Common myeloid progenitor, CD34-positive (primary cell): ENCODE measurements around the gene SARM1.

Experiments
- CTCF ChIA-PET: fragments of 350-600 bp; sonication (Branson Sonifier 250); formaldehyde crosslinking; loops from one replicate; lab custom pipeline; 2021; ENCODE audit warnings: antibody characterized with exemption; lab: Charles Lee
- POLR2A ChIA-PET: fragments of 350-600 bp; sonication (Branson Sonifier 250); formaldehyde crosslinking; loops from one replicate; lab custom pipeline; 2021; ENCODE audit warnings: antibody characterized with exemption; lab: Charles Lee
- DNase-seq, 3 donors: peaks; one replicate each; pipeline versions ENCODE4 v3.0.0 to v3.0.0-alpha.2; 2013
- H3K27ac ChIP-seq, 2 experiments: 1 replicate in 1 of 2; 2 replicates in 1 of 2; pipeline ENCODE4 v1.7.0; 2013; ENCODE audit warnings: inconsistent platforms in 2 of 2, low read length in 2 of 2, mild to moderate bottlenecking in 2 of 2, low read depth in 1 of 2, moderate library complexity in 1 of 2; ENCODE audit not compliant: severe bottlenecking in 2 of 2, insufficient read depth in 1 of 2, poor library complexity in 1 of 2
- H3K27me3 ChIP-seq, 5 experiments: replicated peaks in 2 of 5; 1 replicate in 3 of 5; 2 replicates in 2 of 5; pipeline versions ENCODE4 v1.6.1 to v1.7.0; 2013; ENCODE audit warnings: low read length in 4 of 5, mild to moderate bottlenecking in 2 of 5, moderate library complexity in 2 of 5, inconsistent platforms in 1 of 5; ENCODE audit not compliant: insufficient read depth in 5 of 5, control insufficient read depth in 4 of 5
- H3K36me3 ChIP-seq, 4 experiments: 1 replicate in 2 of 4; 2 replicates in 2 of 4; pipeline versions ENCODE4 v1.6.1 to v1.7.0; 2013; ENCODE audit warnings: low read length in 3 of 4, control low read depth in 1 of 4, mild to moderate bottlenecking in 1 of 4; ENCODE audit not compliant: control insufficient read depth in 4 of 4, insufficient read depth in 4 of 4
- H3K4me1 ChIP-seq, 4 experiments: 1 replicate in 3 of 4; 2 replicates in 1 of 4; pipeline versions ENCODE4 v1.6.1 to v1.7.1; 2013; ENCODE audit warnings: low read length in 3 of 4, mild to moderate bottlenecking in 3 of 4, control low read depth in 1 of 4, inconsistent platforms in 1 of 4, moderate library complexity in 1 of 4; ENCODE audit not compliant: control insufficient read depth in 4 of 4, insufficient read depth in 4 of 4; ENCODE audit errors: control extremely low read depth in 1 of 4
- H3K4me3 ChIP-seq, 7 experiments: 1 replicate in 4 of 7; 2 replicates in 3 of 7; pipeline versions ENCODE4 v1.5.1 to v1.7.0; 2013; ENCODE audit warnings: mild to moderate bottlenecking in 7 of 7, low read length in 6 of 7, moderate library complexity in 6 of 7, inconsistent platforms in 2 of 7, low read depth in 2 of 7, control low read depth in 1 of 7; ENCODE audit not compliant: insufficient read depth in 4 of 7, control insufficient read depth in 1 of 7; ENCODE audit errors: extremely low read depth in 1 of 7
- H3K9me3 ChIP-seq, 5 experiments: 1 replicate in 4 of 5; 2 replicates in 1 of 5; pipeline versions ENCODE4 v1.6.1 to v1.7.1; 2013; ENCODE audit warnings: low read length in 4 of 5, mild to moderate bottlenecking in 2 of 5, inconsistent platforms in 1 of 5, low read depth in 1 of 5, moderate library complexity in 1 of 5; ENCODE audit not compliant: control insufficient read depth in 4 of 5, insufficient read depth in 2 of 5; ENCODE audit errors: control extremely low read depth in 1 of 5
- WGBS: methylation state at CpG from one replicate; pipeline ENCODE4 v1.1.5; 2013; ENCODE audit not compliant: insufficient coverage; 5-methylcytosine and 5-hydroxymethylcytosine counted together

SARM1 gene

GRCh38 chr17:28345419-28346198 lies 25.9 kb upstream of the SARM1 start:
- no peak overlapping the region for H3K27ac ChIP-seq
- CTCF ChIA-PET, result interaction anchor here (0.6 to 4.1 kb wide), 6 partner anchors 10 to 359 kb away, joined by 3 to 21 read pairs (median 3); partner anchors contain the start of genes IFT20, POLDIP2 and TNFAIP1

GRCh38 chr17:28346199-28346580 lies 25.3 kb upstream of the SARM1 start:
- POLR2A ChIA-PET, result no interaction called here
- Histone ChIP-seq H3K9me3 (no peaks in the 10 kb centered on the region), H3K27ac (no peak overlapping the region), H3K4me1 (no peaks in the 10 kb centered on the region), H3K4me3 (no peak overlapping the region), H3K36me3 (peaks cover 14 to 97% (median 76%) of the 10 kb centered on the region in 4 experiments), H3K27me3 (no peaks in the 10 kb centered on the region)
- WGBS, result 100% methylated on average over 1 of the region's 2 CpGs
- CTCF ChIA-PET, result interaction anchor here (0.9 to 4.1 kb wide), 5 partner anchors 11 to 113 kb away, joined by 3 to 21 read pairs (median 3); partner anchors contain the start of genes IFT20, POLDIP2 and TNFAIP1
- no peak for DNase-seq

More at GRCh38 chr17:28345419-28346198, 25.9 kb upstream of the SARM1 start:
- H3K27me3 ChIP-seq, result no peaks in the 10 kb centered on the region
- H3K4me1 ChIP-seq, result no peaks in the 10 kb centered on the region
- H3K9me3 ChIP-seq, result no peaks in the 10 kb centered on the region
- 83% methylated on average over 11 of the region's 13 CpGs for WGBS
- POLR2A ChIA-PET, result no interaction called here
- DNase-seq, result no peak
- H3K4me3 ChIP-seq, result no peak overlapping the region
- H3K36me3 ChIP-seq, result peaks cover 14 to 97% (median 73%) of the 10 kb centered on the region in 4 experiments

- Histone ChIP-seq H3K27ac (no peak overlapping the region), H3K4me3 (no peak overlapping the region), H3K9me3 (no peaks in the 10 kb centered on the region), H3K4me1 (no peaks in the 10 kb centered on the region), H3K27me3 (no peaks in the 10 kb centered on the region), H3K36me3 (peaks cover 15 to 97% (median 75%) of the 10 kb centered on the region in 4 experiments)
- 90% methylated on average over 2 of the region's 7 CpGs for WGBS
- ChIA-PET CTCF (interaction anchor here (0.9 to 4.1 kb wide), 5 partner anchors 9 to 27 kb away, joined by 3 to 21 read pairs (median 7); partner anchors contain the start of genes IFT20, POLDIP2 and TNFAIP1), POLR2A (no interaction called here)
- peak in 2 of 3 donors; percentile 18 to 19 for DNase-seq
Observed at GRCh38 chr17:28346746-28347246, 24.7 kb upstream of the SARM1 start.

GRCh38 chr17:28347261-28347891 lies 24.1 kb upstream of the SARM1 start:
- no peaks in the 10 kb centered on the region for H3K27me3 ChIP-seq
- no peak for DNase-seq
- peaks cover 12 to 95% (median 72%) of the 10 kb centered on the region in 4 experiments for H3K36me3 ChIP-seq
- H3K27ac ChIP-seq, result no peak overlapping the region
- H3K9me3 ChIP-seq, result no peaks in the 10 kb centered on the region
- 100% methylated on average over 8 of the region's 8 CpGs for WGBS
- no peak overlapping the region for H3K4me3 ChIP-seq
- POLR2A ChIA-PET, result no interaction called here
- H3K4me1 ChIP-seq, result no peaks in the 10 kb centered on the region
- CTCF ChIA-PET, result interaction anchor here (1.5 to 4.1 kb wide), 4 partner anchors 10 to 27 kb away, joined by 3 to 21 read pairs (median 8); partner anchors contain the start of genes IFT20, POLDIP2 and TNFAIP1

- H3K27me3 ChIP-seq, result no peaks in the 10 kb centered on the region
- H3K9me3 ChIP-seq, result no peaks in the 10 kb centered on the region
- CTCF ChIA-PET, result interaction anchor here (1.1 to 4.1 kb wide), 3 partner anchors 8 to 28 kb away, joined by 3 to 21 read pairs (median 6); partner anchors contain the start of gene POLDIP2
- H3K4me3 ChIP-seq, result no peak overlapping the region
- H3K4me1 ChIP-seq, result no peaks in the 10 kb centered on the region
- peaks cover 17 to 93% (median 70%) of the 10 kb centered on the region in 4 experiments for H3K36me3 ChIP-seq
- DNase-seq, result no peak
- WGBS, result no CpG with 5 or more reads among the region's 3 CpGs
- POLR2A ChIA-PET, result no interaction called here
- no peak overlapping the region for H3K27ac ChIP-seq
Observed at GRCh38 chr17:28348979-28349378, 22.5 kb upstream of the SARM1 start.

GRCh38 chr17:28350271-28350670 lies 21.2 kb upstream of the SARM1 start:
- H3K9me3 ChIP-seq, result no peaks in the 10 kb centered on the region
- WGBS, result 100% methylated on average over 1 of the region's 7 CpGs
- ChIA-PET POLR2A (no interaction called here), CTCF (interaction anchor here (1.4 kb wide), 1 partner anchor 9 kb away, joined by 3 read pairs; no protein-coding TSS in a partner anchor)
- H3K36me3 ChIP-seq, result peaks cover 18 to 94% (median 73%) of the 10 kb centered on the region in 4 experiments
- H3K27ac ChIP-seq, result no peak overlapping the region
- no peak for DNase-seq
- no peaks in the 10 kb centered on the region for H3K27me3 ChIP-seq
- H3K4me1 ChIP-seq, result no peaks in the 10 kb centered on the region
- H3K4me3 ChIP-seq, result no peak overlapping the region
